AG04449 (cell line): Measurements from ENCODE around the gene GPATCH8.
"Not testable (repeated sequence)": the region's sequence is repeated elsewhere in the genome, so short reads cannot be mapped to it uniquely, and the experiment has no call there.

ENCODE experiments used
- CTCF ChIA-PET: fragments of 350-600 bp; formaldehyde crosslinking; extraction: SDS; loops from one replicate; lab custom pipeline; 2021; ENCODE audit warnings: antibody characterized with exemption; lab: Yijun Ruan, JAX
- POLR2A ChIA-PET: fragments of 400-600, 350-600 bp; formaldehyde crosslinking; extraction: SDS; loops from one replicate; lab custom pipeline; 2020; ENCODE audit warnings: antibody characterized with exemption, inconsistent platforms; lab: Yijun Ruan, JAX
- DNase-seq: peaks from one replicate; pipeline ENCODE4 v3.0.0-alpha.2; 2010; ENCODE audit warnings: low read depth, low spot score
- H3K4me3 ChIP-seq: 2 replicates; pipeline ENCODE4 v1.5.1; 2011; ENCODE audit warnings: low read depth, mild to moderate bottlenecking, control low read depth, low read length
- TF ChIP-seq, protein P1 (sequence below): IDR thresholded peaks from one replicate; pipeline ENCODE4 v1.5.1; 2011; ENCODE audit warnings: mild to moderate bottlenecking, moderate library complexity, low read length, control low read depth, inconsistent platforms; ENCODE audit not compliant: insufficient read depth; ENCODE audit errors: missing control alignments

The GPATCH8 gene

GRCh38 chr17:44396946-44397345 is 106.3 kb downstream of the GPATCH8 start:
- no peak overlapping the region for H3K4me3 ChIP-seq
- ChIA-PET POLR2A (no interaction called here), CTCF (interaction anchor here (0.9 to 9.4 kb wide), 5 partner anchors 9 to 125 kb away, joined by 4 to 114 read pairs (median 8); partner anchors contain the start of gene FAM171A2)
- no peak for DNase-seq
- TF ChIP-seq, protein P1, sequence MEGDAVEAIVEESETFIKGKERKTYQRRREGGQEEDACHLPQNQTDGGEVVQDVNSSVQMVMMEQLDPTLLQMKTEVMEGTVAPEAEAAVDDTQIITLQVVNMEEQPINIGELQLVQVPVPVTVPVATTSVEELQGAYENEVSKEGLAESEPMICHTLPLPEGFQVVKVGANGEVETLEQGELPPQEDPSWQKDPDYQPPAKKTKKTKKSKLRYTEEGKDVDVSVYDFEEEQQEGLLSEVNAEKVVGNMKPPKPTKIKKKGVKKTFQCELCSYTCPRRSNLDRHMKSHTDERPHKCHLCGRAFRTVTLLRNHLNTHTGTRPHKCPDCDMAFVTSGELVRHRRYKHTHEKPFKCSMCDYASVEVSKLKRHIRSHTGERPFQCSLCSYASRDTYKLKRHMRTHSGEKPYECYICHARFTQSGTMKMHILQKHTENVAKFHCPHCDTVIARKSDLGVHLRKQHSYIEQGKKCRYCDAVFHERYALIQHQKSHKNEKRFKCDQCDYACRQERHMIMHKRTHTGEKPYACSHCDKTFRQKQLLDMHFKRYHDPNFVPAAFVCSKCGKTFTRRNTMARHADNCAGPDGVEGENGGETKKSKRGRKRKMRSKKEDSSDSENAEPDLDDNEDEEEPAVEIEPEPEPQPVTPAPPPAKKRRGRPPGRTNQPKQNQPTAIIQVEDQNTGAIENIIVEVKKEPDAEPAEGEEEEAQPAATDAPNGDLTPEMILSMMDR = no peak

DNA sequence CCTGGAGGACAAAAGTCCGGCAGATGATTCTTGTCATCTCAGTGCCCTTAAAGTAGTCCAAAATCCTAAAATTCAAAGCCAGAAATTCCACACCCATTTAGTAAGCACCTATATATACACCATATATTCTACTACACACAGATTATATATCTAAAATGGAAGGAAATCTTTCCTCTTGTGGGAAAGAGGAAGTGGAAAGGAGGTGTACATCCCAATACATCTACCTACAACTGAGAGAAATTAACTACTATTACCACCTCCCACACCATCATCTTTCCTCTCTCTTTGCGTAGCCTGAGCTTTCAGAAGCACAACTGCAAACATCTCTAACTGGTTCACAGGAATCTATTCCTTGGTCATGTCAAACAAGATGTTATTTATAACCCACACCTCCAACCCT is 108.4 kb downstream of the GPATCH8 start:
- no peak for DNase-seq
- ChIA-PET POLR2A (no interaction called here), CTCF (interaction anchor here (0.7 to 9.4 kb wide), 3 partner anchors 128 to 278 kb away, joined by 3 to 114 read pairs (median 4); no protein-coding TSS in a partner anchor)
- TF ChIP-seq, protein P1 = no peak
- no peak overlapping the region for H3K4me3 ChIP-seq

DNA sequence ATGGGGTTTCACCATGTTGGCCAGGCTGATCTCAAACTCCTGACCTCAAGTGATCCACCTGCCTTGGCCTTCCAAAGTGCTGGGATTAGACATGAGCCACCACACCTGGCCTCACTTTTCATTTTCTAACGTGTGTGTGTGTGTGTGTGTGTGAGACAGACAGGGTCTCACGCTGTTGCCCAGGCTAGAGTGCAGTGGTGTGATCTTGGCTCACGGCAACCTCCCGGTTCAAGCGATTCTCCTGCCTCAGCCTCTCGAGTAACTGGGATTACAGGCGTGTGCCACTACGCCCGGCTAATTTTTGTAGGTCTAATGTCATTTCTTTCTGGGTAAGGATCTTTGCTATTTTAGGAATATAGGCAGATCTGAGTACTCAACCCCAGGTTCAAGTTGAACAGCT is 109.1 kb downstream of the GPATCH8 start:
- H3K4me3 ChIP-seq = not testable (repeated sequence)
- POLR2A ChIA-PET = interaction anchor here (0.6 kb wide), 1 partner anchor 340 kb away, joined by 3 read pairs; no protein-coding TSS in a partner anchor
- CTCF ChIA-PET = interaction anchor here (0.7 to 2.2 kb wide), 3 partner anchors 129 to 278 kb away, joined by 3 to 10 read pairs (median 4); no protein-coding TSS in a partner anchor

GRCh38 chr17:44390250-44390870 is 112.8 kb downstream of the GPATCH8 start:
- TF ChIP-seq, protein P1 = no peak
- no peak overlapping the region for H3K4me3 ChIP-seq
- DNase-seq = no peak
- POLR2A ChIA-PET = no interaction called here
- CTCF ChIA-PET = interaction anchor here (1.0 to 3.4 kb wide), 3 partner anchors 9 to 180 kb away, joined by 3 to 21 read pairs (median 4); no protein-coding TSS in a partner anchor

More for the DNA sequence above, 109.1 kb downstream of the GPATCH8 start:
- not testable (repeated sequence) for DNase-seq

- DNase-seq = no peak
- ChIA-PET CTCF (interaction anchor here (1.0 to 3.4 kb wide), 3 partner anchors 10 to 180 kb away, joined by 3 to 21 read pairs (median 4); no protein-coding TSS in a partner anchor), POLR2A (no interaction called here)
- H3K4me3 ChIP-seq = no peak overlapping the region
- TF ChIP-seq, protein P1 = no peak
Observed at GRCh38 chr17:44389723-44390202, 113.4 kb downstream of the GPATCH8 start.

DNA sequence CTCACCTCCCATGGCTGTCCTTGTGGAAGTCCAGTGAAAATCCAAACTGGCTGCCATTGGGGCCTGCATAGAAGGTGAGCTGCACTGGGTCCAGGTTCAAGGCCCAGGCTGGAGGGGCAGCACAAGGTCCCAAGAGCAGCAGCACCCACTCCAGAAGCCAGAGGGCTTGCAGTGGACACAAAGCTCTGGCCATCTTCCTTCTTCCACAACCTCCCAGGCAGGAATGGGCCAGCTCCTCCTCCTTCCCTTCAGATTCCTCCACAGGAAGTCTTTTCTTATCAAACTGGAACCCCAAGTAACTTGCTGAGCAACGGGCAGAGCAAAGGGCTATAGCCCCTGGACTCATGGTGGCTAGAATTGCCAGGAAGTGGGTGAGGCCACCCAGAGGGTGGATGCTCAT is 113.9 kb downstream of the GPATCH8 start, which contains the start of gene ITGA2B:
Gene ITGA2B (minus strand): TSS at position 369 of the 400 bp plus-strand sequence. CDS start 176 bp downstream, at position 193.
- CTCF ChIA-PET = interaction anchor here (1.1 to 3.4 kb wide), 2 partner anchors 10 to 179 kb away, joined by 4 to 21 read pairs; no protein-coding TSS in a partner anchor
- H3K4me3 ChIP-seq = no peak within 1 kb of the TSS
- POLR2A ChIA-PET = no interaction called here
- TF ChIP-seq, protein P1 = no peak
- no peak for DNase-seq
